ENCODE measurements around the gene MCHR1.
"Not testable (repeated sequence)": the region's sequence is repeated elsewhere in the genome, so short reads cannot be mapped to it uniquely, and the experiment has no call there.

MCHR1 gene

DNA sequence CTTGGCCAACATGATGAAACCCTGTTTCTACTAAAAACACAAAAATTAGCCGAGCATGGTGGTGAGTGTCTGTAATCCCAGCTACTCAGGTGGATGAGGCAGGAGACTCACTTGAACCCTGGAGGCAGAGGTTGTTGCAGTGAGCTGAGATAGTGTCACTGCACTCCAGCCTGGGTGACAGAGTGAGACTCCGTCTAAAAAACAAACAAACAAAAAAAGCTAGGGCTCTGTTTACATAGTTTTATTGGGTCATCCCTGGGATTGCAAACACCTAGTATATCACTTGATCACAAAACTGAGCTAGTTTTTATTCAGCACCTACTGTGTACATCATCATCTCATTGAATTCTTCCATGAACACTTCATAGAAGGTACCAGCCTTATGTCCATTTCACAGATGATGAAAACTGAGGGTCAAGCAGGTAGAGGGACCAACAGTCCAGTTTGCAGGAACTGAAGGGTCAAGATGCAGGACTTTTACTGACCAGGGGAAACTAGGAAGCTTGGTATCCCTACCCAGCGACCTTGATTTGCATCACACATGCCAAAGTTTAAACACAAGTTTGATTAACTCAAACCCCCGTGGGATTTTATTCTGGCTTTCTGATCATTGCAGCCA is 33.6 kb upstream of the MCHR1 start:
- Histone ChIP-seq H2AFZ (ENCODE audit: low read depth, low read length) (no peak overlapping the region), H3K9me3 (ENCODE audit: low read length) (no peaks in the 10 kb centered on the region), H3K4me1 (ENCODE audit: insufficient read depth, low read length) (peaks cover 2% of the 10 kb centered on the region), H3K27me3 (ENCODE audit: insufficient read depth, low read length) (no peaks in the 10 kb centered on the region), H3K4me3 (ENCODE audit: low read length) (no peak overlapping the region), H3K36me3 (ENCODE audit: insufficient read depth, low read length) (no peaks in the 10 kb centered on the region)

DNA sequence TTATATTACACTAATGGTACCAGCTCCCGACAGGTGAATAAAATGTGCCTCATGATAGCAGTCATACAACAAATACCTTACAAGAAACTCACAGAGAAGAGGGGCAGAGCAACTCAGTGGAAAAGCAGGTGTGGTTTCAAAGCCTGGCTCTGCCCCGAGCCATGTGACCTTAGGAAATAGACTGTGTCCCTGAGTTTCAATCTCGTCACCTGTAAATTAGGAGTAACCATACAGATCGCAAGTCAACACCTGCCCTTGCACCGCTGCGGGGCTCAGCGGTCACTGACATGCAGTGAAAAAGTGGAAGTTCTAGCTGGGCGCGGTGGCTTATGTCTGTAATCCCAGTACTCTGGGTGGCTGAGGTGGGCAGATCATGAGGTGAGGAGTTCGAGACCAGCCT is 30.9 kb upstream of the MCHR1 start:
- Histone ChIP-seq H3K4me1 (ENCODE audit: insufficient read depth, low read length) (peaks cover 8% of the 10 kb centered on the region), H3K36me3 (ENCODE audit: insufficient read depth, low read length) (no peaks in the 10 kb centered on the region), H3K27me3 (ENCODE audit: insufficient read depth, low read length) (no peaks in the 10 kb centered on the region), H3K9me3 (ENCODE audit: low read length) (no peaks in the 10 kb centered on the region), H2AFZ (ENCODE audit: low read depth, low read length) (no peak overlapping the region), H3K4me3 (ENCODE audit: low read length) (no peak overlapping the region)

DNA sequence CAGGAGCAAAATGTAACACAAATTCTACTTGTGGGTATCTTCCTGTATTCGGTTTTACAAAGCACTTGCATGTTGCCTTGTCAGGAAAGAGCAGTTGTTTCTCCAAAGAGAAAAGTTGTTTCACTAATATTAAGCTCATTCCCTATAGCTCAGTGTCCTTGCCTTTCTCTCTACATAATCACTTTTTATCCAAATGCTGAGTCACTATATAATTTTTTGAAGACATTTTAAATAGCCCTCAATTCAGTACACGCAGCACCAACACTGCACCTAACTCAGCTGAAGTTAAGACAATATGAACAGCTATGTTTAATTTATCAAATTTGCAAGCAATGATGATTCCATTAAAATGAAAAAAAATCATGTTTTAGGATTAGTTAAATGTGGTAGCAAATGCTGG is 28.2 kb upstream of the MCHR1 start:
- Histone ChIP-seq H3K36me3 (ENCODE audit: insufficient read depth, low read length) (no peaks in the 10 kb centered on the region), H3K4me3 (ENCODE audit: low read length) (no peak overlapping the region), H2AFZ (ENCODE audit: low read depth, low read length) (peak overlapping the region; percentile 27), H3K9me3 (ENCODE audit: low read length) (no peaks in the 10 kb centered on the region), H3K27me3 (ENCODE audit: insufficient read depth, low read length) (no peaks in the 10 kb centered on the region), H3K4me1 (ENCODE audit: insufficient read depth, low read length) (peaks cover 8% of the 10 kb centered on the region)

DNA sequence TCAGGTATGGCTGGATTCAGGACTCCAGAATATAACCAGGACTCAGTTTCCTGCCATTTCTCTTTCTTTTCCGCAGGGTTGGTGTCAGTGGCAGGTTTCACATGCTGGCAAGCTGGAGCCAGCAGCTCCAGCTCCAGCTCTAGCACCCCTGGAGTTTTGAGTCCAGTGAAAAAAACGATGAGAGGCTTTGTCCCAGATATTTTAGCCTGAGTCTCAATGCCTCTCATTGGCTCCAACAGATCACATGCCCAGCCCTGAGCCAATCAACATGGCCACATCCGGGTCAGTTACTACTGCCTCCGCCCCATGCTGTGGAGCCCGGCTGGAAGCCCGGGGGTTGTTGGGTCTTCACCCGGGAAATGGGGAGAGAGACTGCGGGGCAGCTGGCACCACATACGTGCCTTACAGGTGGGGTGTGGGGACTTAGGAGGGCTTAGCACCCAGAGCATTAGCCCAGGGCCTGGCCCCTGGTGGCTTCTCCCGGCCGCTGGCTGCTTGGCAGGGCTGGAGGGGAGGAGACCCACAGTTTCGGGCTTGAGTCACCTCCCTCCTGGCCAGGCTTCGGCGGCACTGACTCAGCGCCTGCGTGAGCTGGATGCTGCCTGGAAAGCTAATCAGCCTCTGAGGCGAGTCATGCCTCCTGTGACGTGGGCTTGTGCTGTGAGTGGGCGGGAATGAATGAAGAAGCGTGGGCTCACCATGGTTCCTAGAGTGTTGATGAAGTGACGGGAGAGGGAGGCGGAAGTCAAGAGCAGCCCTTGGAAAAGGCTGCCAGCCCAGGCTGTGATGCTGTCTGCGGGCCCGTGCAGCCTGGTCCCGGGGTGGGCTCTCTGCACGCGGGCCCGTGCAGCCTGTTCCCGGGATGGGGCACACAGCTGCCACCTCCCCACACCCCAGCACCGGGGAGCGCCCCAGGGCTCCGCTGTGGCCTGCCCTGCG is 27.5 kb upstream of the MCHR1 start:
- Histone ChIP-seq H3K9me3 (ENCODE audit: low read length) (no peaks in the 10 kb centered on the region), H3K4me1 (ENCODE audit: insufficient read depth, low read length) (peaks cover 6% of the 10 kb centered on the region), H3K36me3 (ENCODE audit: insufficient read depth, low read length) (no peaks in the 10 kb centered on the region), H3K27me3 (ENCODE audit: insufficient read depth, low read length) (no peaks in the 10 kb centered on the region), H2AFZ (ENCODE audit: low read depth, low read length) (peak overlapping the region; percentile 27), H3K4me3 (ENCODE audit: low read length) (peak overlapping the region; percentile 3)

DNA sequence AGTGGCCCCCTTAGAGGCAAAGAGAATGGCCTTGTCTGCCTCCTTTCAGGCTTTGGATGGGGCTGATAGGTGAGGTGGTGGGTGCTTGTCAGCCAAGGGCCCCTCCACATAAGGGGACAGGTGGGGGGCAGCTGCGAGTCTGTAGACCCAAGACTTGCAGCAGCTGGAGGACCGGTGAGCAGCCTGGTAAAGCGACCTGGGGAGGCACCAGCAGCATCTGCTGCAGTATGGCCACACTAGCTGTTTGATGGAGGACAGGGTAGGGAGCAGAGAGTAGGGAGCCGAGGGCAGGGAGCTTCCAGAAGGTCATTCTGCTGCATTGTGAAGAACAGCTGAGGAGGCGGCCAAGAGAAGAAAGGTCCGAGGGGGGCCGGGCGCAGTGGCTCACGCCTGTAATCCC is 25.9 kb upstream of the MCHR1 start:
- Histone ChIP-seq H3K27me3 (ENCODE audit: insufficient read depth, low read length) (no peaks in the 10 kb centered on the region), H3K9me3 (ENCODE audit: low read length) (no peaks in the 10 kb centered on the region), H3K36me3 (ENCODE audit: insufficient read depth, low read length) (no peaks in the 10 kb centered on the region), H3K4me1 (ENCODE audit: insufficient read depth, low read length) (peaks cover 6% of the 10 kb centered on the region), H3K4me3 (ENCODE audit: low read length) (no peak overlapping the region), H2AFZ (ENCODE audit: low read depth, low read length) (no peak overlapping the region)

DNA sequence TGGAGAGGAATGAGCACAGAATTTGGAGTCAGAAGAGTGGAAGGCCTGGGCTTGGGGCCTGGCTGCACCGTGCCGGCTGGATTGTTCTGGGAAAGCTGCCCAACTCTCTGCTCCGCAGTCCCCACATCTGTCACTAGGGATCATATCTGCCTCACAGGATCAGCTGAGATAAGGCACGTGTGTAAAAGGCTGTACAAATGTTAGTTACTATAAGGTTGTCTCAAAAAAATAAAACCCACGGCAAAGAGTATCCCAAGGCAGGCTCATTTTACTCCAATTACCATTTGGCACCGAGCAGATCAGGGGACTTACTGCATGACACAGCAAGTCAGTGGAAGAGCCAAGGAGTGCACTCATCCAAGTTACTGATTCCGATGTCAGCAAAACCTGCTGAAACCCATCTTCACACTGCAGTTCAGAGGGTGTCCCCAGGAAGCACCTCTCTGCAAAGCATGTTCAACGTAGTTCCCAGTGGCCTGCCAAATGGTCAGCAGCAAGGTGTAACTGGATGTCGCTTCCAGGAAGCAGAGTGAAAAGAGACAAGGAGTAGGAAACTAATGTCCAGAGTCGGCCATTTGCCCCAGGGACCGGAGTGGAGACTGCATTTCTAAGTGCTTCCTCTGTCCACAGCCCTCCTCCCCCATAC is 24.6 kb upstream of the MCHR1 start:
- no peak overlapping the region for H3K4me3 ChIP-seq (ENCODE audit: low read length)

DNA sequence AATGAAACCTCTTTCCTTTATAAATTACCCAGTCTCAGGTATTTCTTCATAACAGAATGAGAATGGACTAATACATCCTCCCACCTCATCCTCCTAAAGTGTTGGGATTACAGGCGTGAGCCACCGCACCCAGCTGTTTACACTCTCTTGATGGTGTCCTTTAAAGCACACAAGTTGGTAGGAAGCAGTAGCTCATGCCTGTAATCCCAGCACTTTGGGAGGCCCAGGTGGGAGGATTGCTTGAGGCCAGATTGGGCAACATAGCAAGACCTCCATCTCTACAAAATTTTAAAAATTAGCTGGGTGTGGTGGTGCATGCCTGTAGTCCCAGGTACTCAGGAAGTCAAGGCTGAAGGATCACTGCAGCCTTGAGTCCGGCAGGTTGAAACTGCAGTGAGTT is 23.3 kb upstream of the MCHR1 start:
- not testable (repeated sequence) for H3K4me1 ChIP-seq (ENCODE audit: insufficient read depth, low read length); H2AFZ ChIP-seq (ENCODE audit: low read depth, low read length); H3K36me3 ChIP-seq (ENCODE audit: insufficient read depth, low read length); H3K9me3 ChIP-seq (ENCODE audit: low read length); H3K4me3 ChIP-seq (ENCODE audit: low read length); H3K27me3 ChIP-seq (ENCODE audit: insufficient read depth, low read length)

More for the DNA sequence above, 24.6 kb upstream of the MCHR1 start:
- no peaks in the 10 kb centered on the region for H3K36me3 ChIP-seq (ENCODE audit: insufficient read depth, low read length)
- H3K4me1 ChIP-seq (ENCODE audit: insufficient read depth, low read length), result peaks cover 6% of the 10 kb centered on the region
- H3K27me3 ChIP-seq (ENCODE audit: insufficient read depth, low read length), result no peaks in the 10 kb centered on the region
- no peak overlapping the region for H2AFZ ChIP-seq (ENCODE audit: low read depth, low read length)
- no peaks in the 10 kb centered on the region for H3K9me3 ChIP-seq (ENCODE audit: low read length)

DNA sequence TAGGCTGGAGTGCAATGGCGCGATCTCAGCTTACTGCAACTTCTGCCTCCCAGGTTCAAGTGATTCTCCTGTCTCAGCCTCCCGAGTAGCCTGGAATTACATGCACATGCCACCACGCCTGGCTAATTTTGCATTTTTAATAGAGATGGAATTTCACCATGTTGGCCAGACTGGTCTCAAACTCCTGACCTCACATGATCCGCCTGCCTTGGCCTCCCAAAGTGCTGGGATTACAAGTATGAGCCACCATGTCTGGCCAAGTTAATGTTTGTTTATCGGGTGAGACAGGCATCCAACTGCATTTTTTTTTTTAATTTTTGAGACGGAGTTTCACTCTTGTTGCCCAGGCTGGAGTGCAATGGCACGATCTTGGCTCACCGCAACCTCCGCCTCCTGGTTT is 22.6 kb upstream of the MCHR1 start:
- not testable (repeated sequence) for H2AFZ ChIP-seq (ENCODE audit: low read depth, low read length); H3K36me3 ChIP-seq (ENCODE audit: insufficient read depth, low read length); H3K9me3 ChIP-seq (ENCODE audit: low read length); H3K4me1 ChIP-seq (ENCODE audit: insufficient read depth, low read length); H3K27me3 ChIP-seq (ENCODE audit: insufficient read depth, low read length); H3K4me3 ChIP-seq (ENCODE audit: low read length)

DNA sequence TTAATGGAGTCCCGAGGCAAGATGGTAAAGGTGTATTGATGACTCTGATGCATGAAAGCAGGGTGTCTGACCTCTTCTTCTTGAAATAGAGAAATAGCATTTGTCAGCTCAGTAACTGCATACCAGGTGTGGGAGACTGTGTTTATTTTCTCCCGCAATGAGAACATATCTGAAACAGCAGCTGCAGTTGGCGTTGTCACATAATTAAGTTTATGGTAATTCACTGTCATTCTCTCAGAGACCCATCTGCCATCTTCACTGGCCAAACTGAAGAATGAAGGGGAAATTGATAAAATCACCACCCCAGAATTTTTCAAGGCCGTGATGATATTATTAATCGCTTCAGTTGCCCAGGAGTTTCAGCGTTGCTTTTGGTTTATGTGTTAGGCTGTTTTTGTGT is 20.1 kb upstream of the MCHR1 start:
- no peaks in the 10 kb centered on the region for H3K27me3 ChIP-seq (ENCODE audit: insufficient read depth, low read length)
- no peaks in the 10 kb centered on the region for H3K4me1 ChIP-seq (ENCODE audit: insufficient read depth, low read length)
- no peak overlapping the region for H3K4me3 ChIP-seq (ENCODE audit: low read length)
- no peak overlapping the region for H2AFZ ChIP-seq (ENCODE audit: low read depth, low read length)
- H3K9me3 ChIP-seq (ENCODE audit: low read length), result no peaks in the 10 kb centered on the region
- H3K36me3 ChIP-seq (ENCODE audit: insufficient read depth, low read length), result no peaks in the 10 kb centered on the region

DNA sequence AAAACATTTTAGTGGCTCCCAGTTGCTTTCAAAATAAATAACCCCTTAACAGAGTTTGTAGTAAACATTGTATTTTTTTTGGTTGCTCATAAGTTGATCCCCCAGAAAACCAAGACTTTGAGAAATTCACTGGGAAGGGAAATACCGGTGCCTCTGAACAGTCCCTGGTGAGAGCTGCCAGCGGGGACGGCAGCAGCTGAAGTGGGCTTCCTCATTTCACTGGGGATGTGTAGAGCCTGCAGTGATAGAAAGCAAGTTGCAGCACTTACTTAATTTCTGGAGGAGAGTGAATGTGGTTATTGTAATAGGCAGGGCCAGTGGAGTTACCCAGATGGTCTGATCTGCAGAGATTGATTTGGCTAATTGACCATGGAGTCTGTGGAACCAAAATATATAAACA is 18.6 kb upstream of the MCHR1 start:
- no peak overlapping the region for H3K4me3 ChIP-seq (ENCODE audit: low read length)
- no peaks in the 10 kb centered on the region for H3K9me3 ChIP-seq (ENCODE audit: low read length)
- no peaks in the 10 kb centered on the region for H3K4me1 ChIP-seq (ENCODE audit: insufficient read depth, low read length)
- no peaks in the 10 kb centered on the region for H3K27me3 ChIP-seq (ENCODE audit: insufficient read depth, low read length)
- no peaks in the 10 kb centered on the region for H3K36me3 ChIP-seq (ENCODE audit: insufficient read depth, low read length)
- H2AFZ ChIP-seq (ENCODE audit: low read depth, low read length), result no peak overlapping the region

DNA sequence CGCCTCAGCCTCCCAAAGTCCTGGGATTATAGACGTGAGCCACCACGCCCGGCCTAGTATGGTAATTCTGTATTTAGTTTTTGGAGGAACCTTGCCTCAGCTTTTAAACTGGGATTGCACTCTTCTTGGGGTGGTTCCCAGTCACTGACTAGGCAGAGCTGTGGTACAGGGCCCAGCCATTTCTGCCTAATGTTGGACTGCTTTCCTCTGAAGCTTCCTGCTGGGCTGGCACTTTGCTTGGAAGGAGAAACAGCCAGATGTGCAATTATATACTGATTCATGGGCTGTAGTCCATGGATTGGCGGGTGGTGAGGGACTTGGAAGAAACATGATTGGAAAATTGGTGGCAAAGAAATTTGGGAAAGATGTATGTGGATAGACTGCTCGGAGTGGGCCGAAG is 17.6 kb upstream of the MCHR1 start:
- no peak overlapping the region for H3K4me3 ChIP-seq (ENCODE audit: low read length)
- H2AFZ ChIP-seq (ENCODE audit: low read depth, low read length), result no peak overlapping the region
- H3K36me3 ChIP-seq (ENCODE audit: insufficient read depth, low read length), result no peaks in the 10 kb centered on the region
- H3K4me1 ChIP-seq (ENCODE audit: insufficient read depth, low read length), result no peaks in the 10 kb centered on the region
- H3K9me3 ChIP-seq (ENCODE audit: low read length), result no peaks in the 10 kb centered on the region
- H3K27me3 ChIP-seq (ENCODE audit: insufficient read depth, low read length), result no peaks in the 10 kb centered on the region

DNA sequence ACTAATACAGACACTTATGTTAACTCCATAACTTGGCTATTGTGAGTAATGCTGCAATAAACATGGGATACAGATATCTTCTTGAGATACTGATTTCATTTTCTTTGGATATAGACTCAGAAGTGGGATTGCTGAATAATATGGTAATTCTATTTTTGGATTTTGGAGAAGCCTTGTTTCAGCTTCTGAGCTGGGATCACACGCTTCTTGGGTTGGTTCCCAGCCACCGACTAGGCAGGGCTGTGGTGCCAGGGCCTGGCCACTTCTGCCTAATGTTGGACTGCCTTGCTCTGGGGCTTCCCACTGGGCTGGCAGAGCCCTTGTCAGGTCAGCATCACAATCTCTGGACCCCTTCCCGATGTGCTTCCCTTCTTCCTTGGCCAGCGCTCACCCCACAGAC is 14.0 kb upstream of the MCHR1 start:
- Histone ChIP-seq H3K9me3 (ENCODE audit: low read length) (no peaks in the 10 kb centered on the region), H3K4me3 (ENCODE audit: low read length) (no peak overlapping the region), H2AFZ (ENCODE audit: low read depth, low read length) (no peak overlapping the region), H3K27me3 (ENCODE audit: insufficient read depth, low read length) (no peaks in the 10 kb centered on the region), H3K36me3 (ENCODE audit: insufficient read depth, low read length) (no peaks in the 10 kb centered on the region), H3K4me1 (ENCODE audit: insufficient read depth, low read length) (peaks cover 5% of the 10 kb centered on the region)

DNA sequence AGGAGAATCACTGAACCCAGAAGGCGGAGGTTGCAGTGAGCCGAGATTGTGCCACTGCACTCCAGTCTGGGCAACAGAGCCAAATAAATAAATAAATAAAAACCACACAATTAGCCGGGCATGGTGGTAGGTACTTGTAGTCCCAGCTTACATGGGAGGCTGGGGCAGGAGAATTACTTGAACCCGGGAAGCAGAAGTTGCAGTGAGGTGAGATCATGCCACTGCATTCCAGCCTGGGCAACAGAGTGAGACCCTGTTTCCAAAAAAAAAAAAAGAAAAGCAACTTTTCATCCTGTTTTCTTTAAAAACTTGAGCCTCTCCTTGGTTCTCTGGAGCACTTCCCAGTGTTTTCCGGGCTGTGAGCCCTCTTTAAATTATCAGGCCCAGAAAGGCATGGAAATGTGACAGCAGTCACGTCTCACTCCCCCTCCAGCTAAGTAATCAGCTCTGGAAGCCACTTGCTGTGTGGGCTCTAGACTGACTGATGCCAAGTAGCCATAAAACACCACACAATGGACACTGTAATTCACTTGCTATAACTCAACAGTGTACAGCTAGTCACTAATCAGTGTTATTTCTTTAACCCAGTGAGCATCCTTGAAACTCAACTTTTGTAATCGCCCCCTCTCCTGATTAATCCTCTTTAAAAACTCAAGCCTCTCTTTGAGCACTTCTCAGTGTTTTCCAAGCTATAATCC is 13.0 kb upstream of the MCHR1 start:
- Histone ChIP-seq H3K9me3 (ENCODE audit: low read length) (no peaks in the 10 kb centered on the region), H2AFZ (ENCODE audit: low read depth, low read length) (no peak overlapping the region), H3K4me1 (ENCODE audit: insufficient read depth, low read length) (peaks cover 5% of the 10 kb centered on the region), H3K27me3 (ENCODE audit: insufficient read depth, low read length) (no peaks in the 10 kb centered on the region), H3K4me3 (ENCODE audit: low read length) (no peak overlapping the region), H3K36me3 (ENCODE audit: insufficient read depth, low read length) (no peaks in the 10 kb centered on the region)

All from neuron (in vitro differentiated cells).